WTC11 (cell line): Measurements from ENCODE around the gene GAL3ST2. TPM values are rescaled to one million over a fixed set of nuclear protein-coding genes. Genes with fewer than 3 reads are reported as not detected.

Source experiments
- ATAC-seq: fragments of 200-7000 bp; cut with Tn5 transposase; 2 replicates; pipeline ENCODE4 v1.10.0; 2021; ENCODE audit warnings: mild to moderate bottlenecking, moderate library complexity
- CTCF ChIA-PET: fragments of 300-600 bp; sonication (Branson Sonifier 250); formaldehyde crosslinking; loops from one replicate; lab custom pipeline; 2021; ENCODE audit warnings: antibody characterized with exemption; lab: Charles Lee
- POLR2A ChIA-PET: fragments of 350-600 bp; sonication (Branson Sonifier 250); formaldehyde crosslinking; loops from one replicate; lab custom pipeline; 2021; ENCODE audit warnings: antibody characterized with exemption; lab: Charles Lee
- DNase-seq: peaks from one replicate; pipeline ENCODE4 v3.0.0; 2021; ENCODE audit warnings: low spot score
- H3K27ac Mint-ChIP-seq: 2 replicates; pipeline ENCODE4 v1.8.0; 2021; ENCODE audit warnings: mixed read lengths
- H3K27me3 Mint-ChIP-seq: 2 replicates; pipeline ENCODE4 v1.8.0; 2021; ENCODE audit warnings: low read depth, mild to moderate bottlenecking, moderate library complexity, mixed read lengths
- H3K36me3 Mint-ChIP-seq: 2 replicates; pipeline ENCODE4 v1.8.0; 2021; ENCODE audit warnings: mixed read lengths
- H3K4me1 Mint-ChIP-seq: 2 replicates; pipeline ENCODE4 v1.8.0; 2022; ENCODE audit warnings: mixed read lengths
- H3K4me3 Mint-ChIP-seq: 2 replicates; pipeline ENCODE4 v1.8.0; 2021; ENCODE audit warnings: mild to moderate bottlenecking, moderate library complexity, mixed read lengths
- H3K9me3 Mint-ChIP-seq: 2 replicates; pipeline ENCODE4 v1.8.0; 2021; ENCODE audit warnings: mixed read lengths
- CREM ChIP-seq: sonication (generic); formaldehyde crosslinking; IDR thresholded peaks from 2 replicates; pipeline ENCODE4 v1.8.1; 2022; ENCODE audit warnings: mild to moderate bottlenecking, missing genetic modification reagents, moderate library complexity
- KAT7 ChIP-seq: sonication (generic); formaldehyde crosslinking; IDR thresholded peaks from 2 replicates; pipeline ENCODE4 v1.8.1; 2023; ENCODE audit warnings: missing genetic modification reagents, mild to moderate bottlenecking, borderline replicate concordance
- NFYB ChIP-seq: sonication (generic); formaldehyde crosslinking; conservative IDR thresholded peaks from 2 replicates; pipeline ENCODE4 v1.8.0; 2022; ENCODE audit warnings: low read depth, missing genetic modification reagents
- ZBTB21 ChIP-seq: sonication (generic); formaldehyde crosslinking; IDR thresholded peaks from 2 replicates; pipeline ENCODE4 v1.8.1; 2023; ENCODE audit warnings: mild to moderate bottlenecking, missing genetic modification reagents, borderline replicate concordance
- ZNF396 ChIP-seq: fragments of 250-450 bp; sonication (Bioruptor Pico); IDR thresholded peaks from 2 replicates; pipeline ENCODE4 v1.8.0; 2021; ENCODE audit warnings: mild to moderate bottlenecking, moderate library complexity, borderline replicate concordance
- ZNF416 ChIP-seq: fragments of 250-450 bp; sonication (Bioruptor Pico); IDR thresholded peaks from 2 replicates; pipeline ENCODE4 v1.9.0; 2021; ENCODE audit warnings: mild to moderate bottlenecking, inconsistent platforms
- ZNF423 ChIP-seq: fragments of 250-450 bp; sonication (Bioruptor Pico); IDR thresholded peaks from 2 replicates; pipeline ENCODE4 v2.1.2; 2022; ENCODE audit warnings: mild to moderate bottlenecking, moderate library complexity
- total RNA-seq: library from RNA; stranded (reverse); gene quantifications from 3 replicates; pipeline ENCODE4 v1.2.3, GENCODE V29; 2021
- TF ChIP-seq, protein P1 (sequence below): sonication (generic); formaldehyde crosslinking; IDR thresholded peaks from 2 replicates; pipeline ENCODE4 v1.8.1; 2023; ENCODE audit warnings: mild to moderate bottlenecking, missing genetic modification reagents, borderline replicate concordance
- TF ChIP-seq, protein P2 (sequence below): sonication (generic); formaldehyde crosslinking; conservative IDR thresholded peaks from 2 replicates; pipeline ENCODE4 v1.8.1; 2022; ENCODE audit warnings: mild to moderate bottlenecking, missing genetic modification reagents
- TF ChIP-seq, protein P3 (sequence below): sonication (generic); formaldehyde crosslinking; IDR thresholded peaks from 2 replicates; pipeline ENCODE4 v1.8.1; 2022; ENCODE audit warnings: low read depth, mild to moderate bottlenecking, moderate library complexity, missing genetic modification reagents, borderline replicate concordance
- TF ChIP-seq, protein P4 (sequence below): sonication (generic); formaldehyde crosslinking; IDR thresholded peaks from 2 replicates; pipeline ENCODE4 v1.8.0; 2023; ENCODE audit warnings: mild to moderate bottlenecking, missing genetic modification reagents
- TF ChIP-seq, protein P5 (sequence below): fragments of 250-450 bp; sonication (Bioruptor Pico); IDR thresholded peaks from 2 replicates; pipeline ENCODE4 v1.9.0; 2021; ENCODE audit warnings: mild to moderate bottlenecking

Gene GAL3ST2
- total RNA-seq, 1 experiment from 2014 or later, result 0.98 TPM

DNA sequence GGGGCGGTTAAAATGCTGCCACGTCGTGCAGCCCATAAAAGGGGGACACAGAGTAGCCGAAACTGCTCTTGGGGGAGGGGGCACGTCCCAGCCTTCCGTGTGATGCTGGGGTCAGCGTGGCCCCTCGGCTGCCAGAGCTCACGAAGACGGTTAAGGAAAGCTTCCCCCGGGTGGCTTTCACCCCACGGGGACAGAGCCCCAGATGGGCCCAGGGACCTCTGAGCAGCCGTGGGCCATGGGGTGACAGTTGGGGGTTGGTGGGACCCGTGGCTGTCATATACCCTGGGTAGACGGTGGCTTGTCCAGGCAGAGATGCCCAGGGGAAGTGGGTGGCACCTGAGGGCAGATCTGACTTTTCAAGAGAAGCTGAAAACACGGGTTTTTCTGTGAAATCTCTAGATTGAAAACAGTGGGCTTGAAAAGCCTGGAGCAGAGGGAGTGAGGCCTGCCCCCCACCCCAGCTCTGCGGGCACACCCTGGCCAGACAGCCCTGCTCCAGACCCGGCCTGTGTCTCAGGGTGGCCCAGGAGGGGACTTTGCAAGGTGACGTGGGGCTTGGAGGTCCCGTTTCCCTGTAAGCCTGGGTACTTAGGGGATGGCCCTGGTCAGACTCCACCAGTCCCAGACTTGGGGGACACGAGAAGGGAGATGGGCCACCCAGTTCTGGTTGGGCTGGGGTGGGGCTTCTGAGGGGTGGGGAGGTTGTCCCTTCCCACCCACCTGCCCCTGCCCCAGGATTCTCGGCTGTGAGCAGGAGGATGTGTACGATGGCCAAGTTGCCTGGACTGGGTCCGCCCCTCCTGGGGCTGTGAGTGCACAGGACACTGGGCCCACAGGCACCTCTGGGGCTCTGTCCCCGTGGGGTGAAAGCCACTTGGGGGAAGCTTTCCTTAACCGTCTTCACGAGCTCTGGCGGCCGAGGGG, 33.0 kb downstream of the GAL3ST2 start:
- Mint-ChIP-seq H3K4me1 (peaks cover 16% of the 10 kb centered on the region), H3K4me3 (no peak overlapping the region), H3K36me3 (no peaks in the 10 kb centered on the region), H3K27me3 (peaks cover 6% of the 10 kb centered on the region), H3K9me3 (no peaks in the 10 kb centered on the region), H3K27ac (0 out of 2 replicates have a peak overlapping the region, but pooled peaks have one; percentile 37)
- CTCF ChIA-PET, result interaction anchor here (0.5 to 1.4 kb wide), 3 partner anchors 33 to 83 kb away, joined by 3 read pairs; partner anchors contain the start of genes D2HGDH and GAL3ST2
- ATAC-seq (no peak), DNase-seq (no peak)
- POLR2A ChIA-PET, result no interaction called here
- TF ChIP-seq ZBTB21 (CRISPR knock-in tag) (no peak), KAT7 (CRISPR knock-in tag) (no peak), ZNF396 (CRISPR knock-in tag) (no peak), CREM (no peak), ZNF416 (CRISPR knock-in tag) (no peak), NFYB (no peak)
- TF ChIP-seq, protein P1, sequence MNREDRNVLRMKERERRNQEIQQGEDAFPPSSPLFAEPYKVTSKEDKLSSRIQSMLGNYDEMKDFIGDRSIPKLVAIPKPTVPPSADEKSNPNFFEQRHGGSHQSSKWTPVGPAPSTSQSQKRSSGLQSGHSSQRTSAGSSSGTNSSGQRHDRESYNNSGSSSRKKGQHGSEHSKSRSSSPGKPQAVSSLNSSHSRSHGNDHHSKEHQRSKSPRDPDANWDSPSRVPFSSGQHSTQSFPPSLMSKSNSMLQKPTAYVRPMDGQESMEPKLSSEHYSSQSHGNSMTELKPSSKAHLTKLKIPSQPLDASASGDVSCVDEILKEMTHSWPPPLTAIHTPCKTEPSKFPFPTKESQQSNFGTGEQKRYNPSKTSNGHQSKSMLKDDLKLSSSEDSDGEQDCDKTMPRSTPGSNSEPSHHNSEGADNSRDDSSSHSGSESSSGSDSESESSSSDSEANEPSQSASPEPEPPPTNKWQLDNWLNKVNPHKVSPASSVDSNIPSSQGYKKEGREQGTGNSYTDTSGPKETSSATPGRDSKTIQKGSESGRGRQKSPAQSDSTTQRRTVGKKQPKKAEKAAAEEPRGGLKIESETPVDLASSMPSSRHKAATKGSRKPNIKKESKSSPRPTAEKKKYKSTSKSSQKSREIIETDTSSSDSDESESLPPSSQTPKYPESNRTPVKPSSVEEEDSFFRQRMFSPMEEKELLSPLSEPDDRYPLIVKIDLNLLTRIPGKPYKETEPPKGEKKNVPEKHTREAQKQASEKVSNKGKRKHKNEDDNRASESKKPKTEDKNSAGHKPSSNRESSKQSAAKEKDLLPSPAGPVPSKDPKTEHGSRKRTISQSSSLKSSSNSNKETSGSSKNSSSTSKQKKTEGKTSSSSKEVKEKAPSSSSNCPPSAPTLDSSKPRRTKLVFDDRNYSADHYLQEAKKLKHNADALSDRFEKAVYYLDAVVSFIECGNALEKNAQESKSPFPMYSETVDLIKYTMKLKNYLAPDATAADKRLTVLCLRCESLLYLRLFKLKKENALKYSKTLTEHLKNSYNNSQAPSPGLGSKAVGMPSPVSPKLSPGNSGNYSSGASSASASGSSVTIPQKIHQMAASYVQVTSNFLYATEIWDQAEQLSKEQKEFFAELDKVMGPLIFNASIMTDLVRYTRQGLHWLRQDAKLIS (CRISPR knock-in tag), result no peak
- TF ChIP-seq, protein P2, sequence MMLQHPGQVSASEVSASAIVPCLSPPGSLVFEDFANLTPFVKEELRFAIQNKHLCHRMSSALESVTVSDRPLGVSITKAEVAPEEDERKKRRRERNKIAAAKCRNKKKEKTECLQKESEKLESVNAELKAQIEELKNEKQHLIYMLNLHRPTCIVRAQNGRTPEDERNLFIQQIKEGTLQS (CRISPR knock-in tag), result no peak
- TF ChIP-seq, protein P3, sequence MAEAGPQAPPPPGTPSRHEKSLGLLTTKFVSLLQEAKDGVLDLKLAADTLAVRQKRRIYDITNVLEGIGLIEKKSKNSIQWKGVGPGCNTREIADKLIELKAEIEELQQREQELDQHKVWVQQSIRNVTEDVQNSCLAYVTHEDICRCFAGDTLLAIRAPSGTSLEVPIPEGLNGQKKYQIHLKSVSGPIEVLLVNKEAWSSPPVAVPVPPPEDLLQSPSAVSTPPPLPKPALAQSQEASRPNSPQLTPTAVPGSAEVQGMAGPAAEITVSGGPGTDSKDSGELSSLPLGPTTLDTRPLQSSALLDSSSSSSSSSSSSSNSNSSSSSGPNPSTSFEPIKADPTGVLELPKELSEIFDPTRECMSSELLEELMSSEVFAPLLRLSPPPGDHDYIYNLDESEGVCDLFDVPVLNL (CRISPR knock-in tag), result no peak

DNA sequence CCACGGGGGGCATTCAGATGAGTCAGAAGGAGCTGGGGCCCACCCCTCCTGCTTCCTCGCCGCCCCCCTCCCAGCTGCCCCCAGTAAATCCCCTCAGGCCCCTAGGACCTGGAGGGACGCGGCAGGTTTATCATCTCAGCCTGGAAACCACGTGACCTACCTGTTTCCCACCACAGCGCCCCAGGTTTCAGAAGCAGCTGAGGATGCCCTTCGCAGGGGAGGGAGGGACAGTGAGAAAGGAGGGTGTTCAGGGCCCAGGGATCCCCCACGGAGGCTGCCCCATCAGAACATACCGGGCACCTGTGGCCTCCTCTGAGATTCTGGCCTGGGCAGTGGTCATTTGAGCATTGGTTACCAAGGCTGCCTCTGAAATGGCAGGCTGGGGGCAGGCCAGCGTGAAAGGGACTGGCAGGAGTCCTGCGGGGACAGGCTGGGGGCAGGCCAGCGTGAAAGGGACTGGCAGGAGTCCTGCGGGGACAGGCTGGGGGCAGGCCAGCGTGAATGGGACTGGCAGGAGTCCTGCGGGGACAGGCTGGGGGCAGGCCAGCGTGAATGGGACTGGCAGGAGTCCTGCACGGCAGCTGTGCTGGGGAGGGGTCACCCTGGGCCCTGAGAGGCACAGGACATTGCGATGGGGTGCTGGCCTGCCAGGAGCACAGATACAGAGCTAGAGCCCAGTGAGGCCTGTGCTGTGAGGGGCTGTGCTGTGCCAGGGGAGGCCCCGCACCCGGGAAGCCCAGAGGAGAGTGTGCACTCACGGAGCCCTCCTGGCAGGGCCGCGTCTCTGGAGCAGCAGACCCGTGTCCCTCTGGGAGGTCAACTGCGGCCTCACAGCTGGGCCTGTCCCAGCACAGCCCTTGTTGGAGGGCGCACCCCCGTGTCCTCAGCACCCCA, 33.9 kb downstream of the GAL3ST2 start:
- H3K27me3 Mint-ChIP-seq, result peaks cover 3% of the 10 kb centered on the region; the same call in 1 of the 2 replicates
- CTCF ChIA-PET, result interaction anchor here (1.0 to 1.4 kb wide), 2 partner anchors 34 to 76 kb away, joined by 3 read pairs; partner anchors contain the start of genes D2HGDH and GAL3ST2

More for the DNA sequence above, 33.9 kb downstream of the GAL3ST2 start:
- Mint-ChIP-seq H3K4me3 (no peak overlapping the region), H3K9me3 (no peaks in the 10 kb centered on the region), H3K36me3 (no peaks in the 10 kb centered on the region)
- TF ChIP-seq, protein P4, sequence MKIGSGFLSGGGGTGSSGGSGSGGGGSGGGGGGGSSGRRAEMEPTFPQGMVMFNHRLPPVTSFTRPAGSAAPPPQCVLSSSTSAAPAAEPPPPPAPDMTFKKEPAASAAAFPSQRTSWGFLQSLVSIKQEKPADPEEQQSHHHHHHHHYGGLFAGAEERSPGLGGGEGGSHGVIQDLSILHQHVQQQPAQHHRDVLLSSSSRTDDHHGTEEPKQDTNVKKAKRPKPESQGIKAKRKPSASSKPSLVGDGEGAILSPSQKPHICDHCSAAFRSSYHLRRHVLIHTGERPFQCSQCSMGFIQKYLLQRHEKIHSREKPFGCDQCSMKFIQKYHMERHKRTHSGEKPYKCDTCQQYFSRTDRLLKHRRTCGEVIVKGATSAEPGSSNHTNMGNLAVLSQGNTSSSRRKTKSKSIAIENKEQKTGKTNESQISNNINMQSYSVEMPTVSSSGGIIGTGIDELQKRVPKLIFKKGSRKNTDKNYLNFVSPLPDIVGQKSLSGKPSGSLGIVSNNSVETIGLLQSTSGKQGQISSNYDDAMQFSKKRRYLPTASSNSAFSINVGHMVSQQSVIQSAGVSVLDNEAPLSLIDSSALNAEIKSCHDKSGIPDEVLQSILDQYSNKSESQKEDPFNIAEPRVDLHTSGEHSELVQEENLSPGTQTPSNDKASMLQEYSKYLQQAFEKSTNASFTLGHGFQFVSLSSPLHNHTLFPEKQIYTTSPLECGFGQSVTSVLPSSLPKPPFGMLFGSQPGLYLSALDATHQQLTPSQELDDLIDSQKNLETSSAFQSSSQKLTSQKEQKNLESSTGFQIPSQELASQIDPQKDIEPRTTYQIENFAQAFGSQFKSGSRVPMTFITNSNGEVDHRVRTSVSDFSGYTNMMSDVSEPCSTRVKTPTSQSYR, result no peak
- TF ChIP-seq, protein P5, sequence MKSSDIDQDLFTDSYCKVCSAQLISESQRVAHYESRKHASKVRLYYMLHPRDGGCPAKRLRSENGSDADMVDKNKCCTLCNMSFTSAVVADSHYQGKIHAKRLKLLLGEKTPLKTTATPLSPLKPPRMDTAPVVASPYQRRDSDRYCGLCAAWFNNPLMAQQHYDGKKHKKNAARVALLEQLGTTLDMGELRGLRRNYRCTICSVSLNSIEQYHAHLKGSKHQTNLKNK (CRISPR knock-in tag), result no peak
- TF ChIP-seq ZNF423 (CRISPR knock-in tag), result no peak
- TF ChIP-seq, all 79 proteins: peak for 0
- no peak for ATAC-seq
- POLR2A ChIA-PET, result interaction anchor here (0.5 kb wide), 1 partner anchor 18 kb away, joined by 3 read pairs; no protein-coding TSS in a partner anchor
- DNase-seq, result no peak
- Mint-ChIP-seq H3K4me1 (peaks cover 13% of the 10 kb centered on the region), H3K27ac (no peak overlapping the region)
